ENCODE measurements around the gene PAQR8. TPM values are rescaled to one million over a fixed set of nuclear protein-coding genes. Genes with fewer than 3 reads are reported as not detected.

PAQR8 gene
- total and polyA plus RNA-seq, 2 of the 13 experiments (the other 11 are each of a cell fraction or from before 2014, with no cell fraction given): 37.7 to 50.7 TPM

DNA sequence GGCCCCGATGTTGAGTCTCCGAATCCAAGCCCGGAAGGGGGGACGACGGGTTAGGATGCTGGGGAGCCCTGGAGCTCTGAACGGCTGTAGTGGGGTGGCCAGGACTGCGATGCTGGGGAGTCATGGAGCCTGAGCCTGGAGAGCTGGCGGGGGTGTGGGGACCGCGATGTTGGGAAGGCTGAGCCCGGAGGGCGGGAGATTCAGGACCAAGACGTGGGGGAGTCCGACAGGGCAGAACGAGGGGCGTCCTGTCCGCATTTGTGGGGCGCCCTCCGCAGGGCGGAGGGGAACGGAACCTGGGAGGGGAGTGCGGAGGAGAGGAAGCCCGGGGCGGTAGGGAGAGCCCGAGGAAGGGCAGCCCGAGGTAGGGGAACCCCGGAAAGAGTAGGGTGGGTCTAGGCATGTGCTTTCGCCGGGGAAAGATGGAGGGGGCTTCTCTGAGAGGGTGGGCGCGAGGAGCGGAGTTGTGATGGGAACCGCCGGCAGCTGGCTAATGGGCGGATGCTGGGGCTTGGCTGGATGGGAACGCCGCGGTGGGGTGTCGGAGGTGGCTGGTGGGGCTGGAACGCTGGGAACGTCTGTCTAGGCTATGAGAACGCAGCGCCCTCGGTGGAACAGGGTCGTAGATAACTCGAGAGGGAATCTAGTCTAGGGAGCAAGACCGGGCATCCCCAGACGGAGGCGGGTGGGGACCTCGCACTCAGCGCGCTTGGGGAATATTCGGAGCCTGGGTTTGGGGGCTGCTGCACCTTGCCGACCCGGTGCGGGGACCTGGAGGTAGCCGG is 684 bp downstream of the PAQR8 start (continued):
- TF ChIP-seq AGO1 (IDR thresholded peaks at IDR 0.05; ENCODE audit: low read depth, low read length, poor library complexity, severe bottlenecking) (no peak), PLSCR1 (CRISPR knock-in tag; IDR thresholded peaks at IDR 0.05; ENCODE audit: borderline replicate concordance) (no peak), U2AF2 (IDR thresholded peaks at IDR 0.05; ENCODE audit: low read depth, low read length) (no peak), ZHX2 (IDR thresholded peaks at IDR 0.05; ENCODE audit: low read depth) (no peak), ZHX2 (CRISPR knock-in tag; IDR thresholded peaks at IDR 0.05; ENCODE audit: borderline replicate concordance) (no peak), HIVEP1 (CRISPR knock-in tag; IDR thresholded peaks at IDR 0.05) (no peak), PAXIP1 (CRISPR knock-in tag; conservative IDR thresholded peaks at IDR 0.05) (no peak), ZNF260 (CRISPR knock-in tag; IDR thresholded peaks at IDR 0.05; ENCODE audit: borderline replicate concordance, low read depth) (no peak), FLYWCH1 (CRISPR knock-in tag; IDR thresholded peaks at IDR 0.05) (no peak)
- TF ChIP-seq, protein P1, sequence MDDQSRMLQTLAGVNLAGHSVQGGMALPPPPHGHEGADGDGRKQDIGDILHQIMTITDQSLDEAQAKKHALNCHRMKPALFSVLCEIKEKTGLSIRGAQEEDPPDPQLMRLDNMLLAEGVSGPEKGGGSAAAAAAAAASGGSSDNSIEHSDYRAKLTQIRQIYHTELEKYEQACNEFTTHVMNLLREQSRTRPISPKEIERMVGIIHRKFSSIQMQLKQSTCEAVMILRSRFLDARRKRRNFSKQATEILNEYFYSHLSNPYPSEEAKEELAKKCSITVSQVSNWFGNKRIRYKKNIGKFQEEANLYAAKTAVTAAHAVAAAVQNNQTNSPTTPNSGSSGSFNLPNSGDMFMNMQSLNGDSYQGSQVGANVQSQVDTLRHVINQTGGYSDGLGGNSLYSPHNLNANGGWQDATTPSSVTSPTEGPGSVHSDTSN (CRISPR knock-in tag; IDR thresholded peaks at IDR 0.05; ENCODE audit: borderline replicate concordance): no peak
- TF ChIP-seq, protein P2, sequence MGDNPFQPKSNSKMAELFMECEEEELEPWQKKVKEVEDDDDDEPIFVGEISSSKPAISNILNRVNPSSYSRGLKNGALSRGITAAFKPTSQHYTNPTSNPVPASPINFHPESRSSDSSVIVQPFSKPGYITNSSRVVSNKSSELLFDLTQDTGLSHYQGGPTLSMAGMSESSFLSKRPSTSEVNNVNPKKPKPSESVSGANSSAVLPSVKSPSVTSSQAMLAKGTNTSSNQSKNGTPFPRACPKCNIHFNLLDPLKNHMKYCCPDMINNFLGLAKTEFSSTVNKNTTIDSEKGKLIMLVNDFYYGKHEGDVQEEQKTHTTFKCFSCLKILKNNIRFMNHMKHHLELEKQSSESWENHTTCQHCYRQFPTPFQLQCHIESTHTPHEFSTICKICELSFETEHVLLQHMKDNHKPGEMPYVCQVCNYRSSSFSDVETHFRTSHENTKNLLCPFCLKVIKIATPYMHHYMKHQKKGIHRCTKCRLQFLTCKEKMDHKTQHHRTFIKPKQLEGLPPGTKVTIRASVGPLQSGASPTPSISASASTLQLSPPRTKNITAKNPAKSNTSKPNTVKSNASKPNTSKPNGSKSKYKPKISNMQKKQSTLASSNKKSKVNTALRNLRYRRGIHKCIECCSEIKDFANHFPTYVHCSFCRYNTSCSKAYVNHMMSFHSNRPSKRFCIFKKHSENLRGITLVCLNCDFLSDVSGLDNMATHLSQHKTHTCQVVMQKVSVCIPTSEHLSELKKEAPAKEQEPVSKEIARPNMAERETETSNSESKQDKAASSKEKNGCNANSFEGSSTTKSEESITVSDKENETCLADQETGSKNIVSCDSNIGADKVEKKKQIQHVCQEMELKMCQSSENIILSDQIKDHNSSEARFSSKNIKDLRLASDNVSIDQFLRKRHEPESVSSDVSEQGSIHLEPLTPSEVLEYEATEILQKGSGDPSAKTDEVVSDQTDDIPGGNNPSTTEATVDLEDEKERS (CRISPR knock-in tag; IDR thresholded peaks at IDR 0.05): no peak
